ENCODE measurements around the gene NLRP8. TPM values are rescaled to one million over a fixed set of nuclear protein-coding genes. Genes with fewer than 3 reads are reported as not detected.

The NLRP8 gene
- total and polyA plus RNA-seq, 2 donors (not counting 1 experiment from before 2014, with no cell fraction given) = not detected

DNA sequence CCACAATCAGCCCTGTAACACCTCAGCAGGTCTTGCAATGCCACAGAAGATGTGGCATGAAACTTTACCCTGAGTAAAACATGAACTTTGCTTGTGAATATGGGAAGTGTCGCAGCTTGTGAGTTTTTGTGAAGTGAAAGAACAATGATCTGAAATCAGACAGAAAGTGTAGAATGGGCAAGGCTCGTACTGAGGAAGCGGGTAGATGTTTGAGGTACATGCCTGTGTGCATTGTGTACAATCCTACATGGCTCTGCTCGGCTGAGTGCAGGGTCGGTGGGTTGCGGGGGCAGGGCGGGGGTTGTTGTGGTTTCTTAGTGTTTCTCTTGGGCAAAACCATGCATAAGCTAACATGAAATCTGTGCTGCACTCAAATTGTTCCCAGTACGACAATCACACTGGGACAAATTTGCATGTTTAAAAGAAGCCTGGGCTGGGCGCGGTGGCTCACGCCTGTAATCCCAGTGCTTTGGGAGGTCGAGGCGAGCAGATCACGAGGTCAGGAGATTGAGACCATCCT lies 16.6 kb upstream of the NLRP8 start:
- ChIA-PET POLR2A (no interaction called here), CTCF (no interaction called here)
- Histone ChIP-seq H3K4me2 (replicated peaks; ENCODE audit: low read depth, low read length, poor library complexity, severe bottlenecking) (no peak overlapping the region), H3K9ac (ENCODE audit: low read length) (no peak overlapping the region), H3K9me3 (ENCODE audit: control extremely low read depth in 1 of 3, control insufficient read depth in 2 of 3, insufficient read depth in 1 of 3, low read length in 2 of 3) (peaks cover 0 to 10% (median 0%) of the 10 kb centered on the region in 3 donors), H2AFZ (ENCODE audit: insufficient read depth, low read depth, low read length, poor library complexity, severe bottlenecking) (no peak overlapping the region), H3K79me2 (ENCODE audit: control insufficient read depth, insufficient read depth, low read length) (no peaks in the 10 kb centered on the region), H3K4me1 (ENCODE audit: control insufficient read depth in 2 of 2, insufficient read depth in 2 of 2, low read length in 2 of 2) (no peaks in the 10 kb centered on the region), H3K27ac (ENCODE audit: low read length in 2 of 2) (no peak overlapping the region), H4K20me1 (ENCODE audit: control insufficient read depth, insufficient read depth, low read length, poor library complexity, severe bottlenecking) (no peaks in the 10 kb centered on the region), H3K4me3 (ENCODE audit: control extremely low read depth in 1 of 5, extremely low read depth in 1 of 5, insufficient read depth in 1 of 5, low read depth in 2 of 5, low read length in 4 of 5) (no peak overlapping the region), H3K27me3 (replicated peaks in 1 of 4; ENCODE audit: control extremely low read depth in 1 of 4, control insufficient read depth in 3 of 4, insufficient read depth in 4 of 4, low read length in 3 of 4) (no peaks in the 10 kb centered on the region), H3K36me3 (replicated peaks in 1 of 2; ENCODE audit: control extremely low read depth in 1 of 2, control insufficient read depth in 1 of 2, extremely low read depth in 1 of 2, insufficient read depth in 2 of 2, low read length in 1 of 2) (no peaks in the 10 kb centered on the region)
- Mint-ChIP-seq H3K27me3 (peaks cover 8% of the 10 kb centered on the region), H3K9me3 (ENCODE audit: insufficient read depth) (peaks cover 2% of the 10 kb centered on the region), H3K4me1 (no peaks in the 10 kb centered on the region), H3K4me3 (no peak overlapping the region), H3K27ac (no peak overlapping the region)
- ATAC-seq (ENCODE audit: low read depth) = no peak
- DNase-seq = no peak
- 86% methylated on average over 7 of the region's 14 CpGs for WGBS (ENCODE audit: insufficient coverage)
- intact Hi-C loops (cut with micrococcal nuclease) = no loop called here
- TF ChIP-seq EZH2 (IDR thresholded peaks at IDR 0.05; ENCODE audit: borderline replicate concordance, insufficient read depth, low read depth, low read length, poor library complexity, severe bottlenecking) = no peak
- TF ChIP-seq, protein P1, sequence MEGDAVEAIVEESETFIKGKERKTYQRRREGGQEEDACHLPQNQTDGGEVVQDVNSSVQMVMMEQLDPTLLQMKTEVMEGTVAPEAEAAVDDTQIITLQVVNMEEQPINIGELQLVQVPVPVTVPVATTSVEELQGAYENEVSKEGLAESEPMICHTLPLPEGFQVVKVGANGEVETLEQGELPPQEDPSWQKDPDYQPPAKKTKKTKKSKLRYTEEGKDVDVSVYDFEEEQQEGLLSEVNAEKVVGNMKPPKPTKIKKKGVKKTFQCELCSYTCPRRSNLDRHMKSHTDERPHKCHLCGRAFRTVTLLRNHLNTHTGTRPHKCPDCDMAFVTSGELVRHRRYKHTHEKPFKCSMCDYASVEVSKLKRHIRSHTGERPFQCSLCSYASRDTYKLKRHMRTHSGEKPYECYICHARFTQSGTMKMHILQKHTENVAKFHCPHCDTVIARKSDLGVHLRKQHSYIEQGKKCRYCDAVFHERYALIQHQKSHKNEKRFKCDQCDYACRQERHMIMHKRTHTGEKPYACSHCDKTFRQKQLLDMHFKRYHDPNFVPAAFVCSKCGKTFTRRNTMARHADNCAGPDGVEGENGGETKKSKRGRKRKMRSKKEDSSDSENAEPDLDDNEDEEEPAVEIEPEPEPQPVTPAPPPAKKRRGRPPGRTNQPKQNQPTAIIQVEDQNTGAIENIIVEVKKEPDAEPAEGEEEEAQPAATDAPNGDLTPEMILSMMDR (IDR thresholded peaks at IDR 0.05) = no peak

GRCh38 chr19:55931936-55932386 lies 15.7 kb upstream of the NLRP8 start, which contains the start of gene NLRP13:
NLRP13 (minus strand) TSS chr19:55932336; CDS start chr19:55932311, 25 bp downstream.
- POLR2A ChIA-PET = no interaction called here
- Mint-ChIP-seq H3K9me3 (ENCODE audit: insufficient read depth) (peaks cover 2% of the 10 kb centered on the region), H3K27me3 (peaks cover 8% of the 10 kb centered on the region), H3K4me3 (no peak within 1 kb of the TSS), H3K27ac (no peak within 1 kb of the TSS), H3K4me1 (no peaks in the 10 kb centered on the region)
- ATAC-seq (ENCODE audit: low read depth) (no peak), DNase-seq (no peak)
- H2AFZ ChIP-seq (ENCODE audit: insufficient read depth, low read depth, low read length, poor library complexity, severe bottlenecking) = no peak within 1 kb of the TSS
- H3K36me3 ChIP-seq (replicated peaks in 1 of 2; ENCODE audit: control extremely low read depth in 1 of 2, control insufficient read depth in 1 of 2, extremely low read depth in 1 of 2, insufficient read depth in 2 of 2, low read length in 1 of 2) = no peaks in the 10 kb centered on the region
- no peaks in the 10 kb centered on the region for H4K20me1 ChIP-seq (ENCODE audit: control insufficient read depth, insufficient read depth, low read length, poor library complexity, severe bottlenecking)
- no peaks in the 10 kb centered on the region for H3K27me3 ChIP-seq (replicated peaks in 1 of 4; ENCODE audit: control extremely low read depth in 1 of 4, control insufficient read depth in 3 of 4, insufficient read depth in 4 of 4, low read length in 3 of 4)
- CTCF ChIA-PET = no interaction called here
- TF ChIP-seq, protein P1 (IDR thresholded peaks at IDR 0.05) = no peak
- no peak for TF ChIP-seq EZH2 (IDR thresholded peaks at IDR 0.05; ENCODE audit: borderline replicate concordance, insufficient read depth, low read depth, low read length, poor library complexity, severe bottlenecking)
- intact Hi-C loops (cut with micrococcal nuclease) = no loop called here
- H3K79me2 ChIP-seq (ENCODE audit: control insufficient read depth, insufficient read depth, low read length) = no peaks in the 10 kb centered on the region
- WGBS (ENCODE audit: insufficient coverage) = 91% methylated on average over 8 of the region's 8 CpGs
- H3K4me3 ChIP-seq (ENCODE audit: control extremely low read depth in 1 of 5, extremely low read depth in 1 of 5, insufficient read depth in 1 of 5, low read depth in 2 of 5, low read length in 4 of 5) = no peak within 1 kb of the TSS
- H3K4me2 ChIP-seq (replicated peaks; ENCODE audit: low read depth, low read length, poor library complexity, severe bottlenecking) = no peak within 1 kb of the TSS
- no peak within 1 kb of the TSS for H3K27ac ChIP-seq (ENCODE audit: low read length in 2 of 2)
- H3K9me3 ChIP-seq (ENCODE audit: control extremely low read depth in 1 of 3, control insufficient read depth in 2 of 3, insufficient read depth in 1 of 3, low read length in 2 of 3) = peaks cover 0 to 9% (median 0%) of the 10 kb centered on the region in 3 donors
- H3K4me1 ChIP-seq (ENCODE audit: control insufficient read depth in 2 of 2, insufficient read depth in 2 of 2, low read length in 2 of 2) = no peaks in the 10 kb centered on the region
- H3K9ac ChIP-seq (ENCODE audit: low read length) = no peak within 1 kb of the TSS
